ENCODE results near the gene NPM3.

Gene NPM3

GRCh38 chr10:101748496-101748895, 34.8 kb downstream of the NPM3 start:
- H3K4me3 ChIP-seq (replicated peaks; ENCODE audit: low read depth, low read length) = no peak overlapping the region
- TF ChIP-seq CTCF (IDR thresholded peaks at IDR 0.05; ENCODE audit: insufficient read depth, low read length, poor library complexity, severe bottlenecking) = no peak
- H3K27me3 ChIP-seq (replicated peaks; ENCODE audit: control insufficient read depth, insufficient read depth, low read length) = no peaks in the 10 kb centered on the region; the same call in 1 of the 2 replicates
- DNase-seq (ENCODE audit: extremely low read depth, insufficient read length) = no peak
- no peaks in the 10 kb centered on the region for H3K36me3 ChIP-seq (ENCODE audit: control insufficient read depth, insufficient read depth, low read length)

GRCh38 chr10:101745074-101745696, 38.1 kb downstream of the NPM3 start:
- DNase-seq (ENCODE audit: extremely low read depth, insufficient read length) = no peak

GRCh38 chr10:101744267-101744666, 39.0 kb downstream of the NPM3 start:
- Histone ChIP-seq H3K27me3 (replicated peaks; ENCODE audit: control insufficient read depth, insufficient read depth, low read length) (no peaks in the 10 kb centered on the region; the same call in 1 of the 2 replicates), H3K4me3 (replicated peaks; ENCODE audit: low read depth, low read length) (no peak overlapping the region), H3K36me3 (ENCODE audit: control insufficient read depth, insufficient read depth, low read length) (no peaks in the 10 kb centered on the region)
- no peak for TF ChIP-seq CTCF (IDR thresholded peaks at IDR 0.05; ENCODE audit: insufficient read depth, low read length, poor library complexity, severe bottlenecking)
- no peak for DNase-seq (ENCODE audit: extremely low read depth, insufficient read length)

More at GRCh38 chr10:101745074-101745696, 38.1 kb downstream of the NPM3 start:
- no peaks in the 10 kb centered on the region for H3K36me3 ChIP-seq (ENCODE audit: control insufficient read depth, insufficient read depth, low read length)
- H3K27me3 ChIP-seq (replicated peaks; ENCODE audit: control insufficient read depth, insufficient read depth, low read length) = no peaks in the 10 kb centered on the region; the same call in 1 of the 2 replicates
- no peak overlapping the region for H3K4me3 ChIP-seq (replicated peaks; ENCODE audit: low read depth, low read length)
- TF ChIP-seq CTCF (IDR thresholded peaks at IDR 0.05; ENCODE audit: insufficient read depth, low read length, poor library complexity, severe bottlenecking) = no peak

GRCh38 chr10:101741938-101742337, 41.3 kb downstream of the NPM3 start:
- Histone ChIP-seq H3K27me3 (replicated peaks; ENCODE audit: control insufficient read depth, insufficient read depth, low read length) (no peaks in the 10 kb centered on the region; the same call in 1 of the 2 replicates), H3K36me3 (ENCODE audit: control insufficient read depth, insufficient read depth, low read length) (no peaks in the 10 kb centered on the region), H3K4me3 (replicated peaks; ENCODE audit: low read depth, low read length) (no peak overlapping the region)
- no peak for DNase-seq (ENCODE audit: extremely low read depth, insufficient read length)
- TF ChIP-seq CTCF (IDR thresholded peaks at IDR 0.05; ENCODE audit: insufficient read depth, low read length, poor library complexity, severe bottlenecking) = no peak

- DNase-seq (ENCODE audit: extremely low read depth, insufficient read length) = no peak
- Histone ChIP-seq H3K27me3 (replicated peaks; ENCODE audit: control insufficient read depth, insufficient read depth, low read length) (no peaks in the 10 kb centered on the region; the same call in 1 of the 2 replicates), H3K4me3 (replicated peaks; ENCODE audit: low read depth, low read length) (no peak overlapping the region), H3K36me3 (ENCODE audit: control insufficient read depth, insufficient read depth, low read length) (no peaks in the 10 kb centered on the region)
- no peak for TF ChIP-seq CTCF (IDR thresholded peaks at IDR 0.05; ENCODE audit: insufficient read depth, low read length, poor library complexity, severe bottlenecking)
Observed at GRCh38 chr10:101736666-101737065, 46.6 kb downstream of the NPM3 start.

- no peak for TF ChIP-seq CTCF (IDR thresholded peaks at IDR 0.05; ENCODE audit: insufficient read depth, low read length, poor library complexity, severe bottlenecking)
- H3K27me3 ChIP-seq (replicated peaks; ENCODE audit: control insufficient read depth, insufficient read depth, low read length) = no peaks in the 10 kb centered on the region
- no peaks in the 10 kb centered on the region for H3K36me3 ChIP-seq (ENCODE audit: control insufficient read depth, insufficient read depth, low read length)
- no peak for DNase-seq (ENCODE audit: extremely low read depth, insufficient read length)
- H3K4me3 ChIP-seq (replicated peaks; ENCODE audit: low read depth, low read length) = no peak overlapping the region
Observed at GRCh38 chr10:101732096-101732495, 51.1 kb downstream of the NPM3 start.

Measured in GM06990 (cell line).